ENCODE results near the gene ZNF71. TPM values are rescaled to one million over a fixed set of nuclear protein-coding genes. Genes with fewer than 3 reads are reported as not detected.
A peak's percentile ranks its signal among the peaks of the same experiment; 100 is the strongest.

Gene ZNF71
- total RNA-seq, 1 experiment from 2014 or later: 8.0 TPM

DNA sequence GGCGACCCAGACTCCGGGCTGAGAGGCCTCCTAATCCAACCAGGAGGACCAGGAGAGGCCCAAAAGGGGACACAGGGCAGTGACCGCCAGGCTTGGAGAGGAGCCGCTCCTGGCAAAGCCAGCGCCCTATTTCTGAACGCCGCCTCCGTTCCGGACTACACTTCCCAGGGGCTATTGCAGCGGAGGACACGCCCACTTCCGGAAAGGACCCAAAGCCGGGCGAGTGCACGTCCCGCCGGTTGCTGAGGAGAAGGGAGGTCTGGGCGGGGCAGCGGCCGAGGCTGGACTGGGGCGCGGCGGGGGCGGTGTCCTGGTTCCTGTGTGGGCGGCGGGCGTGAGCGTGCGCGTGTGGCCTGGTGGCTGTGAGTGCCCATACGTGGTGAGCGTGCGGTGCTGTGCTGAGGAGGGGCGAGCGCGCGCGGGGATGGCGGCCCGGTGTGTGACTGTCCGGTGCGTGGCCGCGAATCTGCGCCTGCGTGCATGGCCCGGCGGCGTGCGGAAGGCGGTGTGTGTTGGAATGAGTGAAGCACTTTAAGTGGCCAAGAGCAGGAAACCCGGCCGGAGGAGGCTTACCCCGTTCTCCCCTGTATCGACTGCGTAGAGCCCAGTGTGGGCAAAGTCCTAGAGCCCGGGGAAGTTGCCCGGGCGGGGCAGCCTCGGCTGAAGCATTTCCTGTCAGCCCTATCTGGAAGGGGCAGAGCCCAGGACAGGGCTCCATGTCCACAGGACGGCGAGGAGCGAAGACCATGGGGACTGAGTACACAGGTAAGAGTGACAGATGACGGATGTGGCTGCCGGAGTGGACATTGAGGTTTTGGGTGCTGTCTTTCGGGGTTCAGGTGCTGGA lies 27.6 kb upstream of the ZNF71 start, which contains the start of gene ZNF470 (continued):
- peak; percentile 26; the same call in 1 of the 2 replicates for TF ChIP-seq FOXP4 (CRISPR knock-in tag; IDR thresholded peaks at IDR 0.05)
- TF ChIP-seq GABPB1 (CRISPR knock-in tag; IDR thresholded peaks at IDR 0.05): peak; percentile 61; the same call in 1 of the 2 replicates
- peak; percentile 99 for TF ChIP-seq SP1 (CRISPR knock-in tag; conservative IDR thresholded peaks at IDR 0.05)
- TF ChIP-seq E2F5 (CRISPR knock-in tag; IDR thresholded peaks at IDR 0.05): no peak
- TF ChIP-seq MYBL2 (CRISPR knock-in tag; IDR thresholded peaks at IDR 0.05): peak; percentile 67; the same call in 1 of the 2 replicates
- no peak for TF ChIP-seq STAT6 (CRISPR knock-in tag; conservative IDR thresholded peaks at IDR 0.05; ENCODE audit: low read depth)
- TF ChIP-seq IRF1 (CRISPR knock-in tag; IDR thresholded peaks at IDR 0.05): no peak
- no peak for TF ChIP-seq ZNF532 (CRISPR knock-in tag; IDR thresholded peaks at IDR 0.05; ENCODE audit: borderline replicate concordance)
- TF ChIP-seq, protein P1, sequence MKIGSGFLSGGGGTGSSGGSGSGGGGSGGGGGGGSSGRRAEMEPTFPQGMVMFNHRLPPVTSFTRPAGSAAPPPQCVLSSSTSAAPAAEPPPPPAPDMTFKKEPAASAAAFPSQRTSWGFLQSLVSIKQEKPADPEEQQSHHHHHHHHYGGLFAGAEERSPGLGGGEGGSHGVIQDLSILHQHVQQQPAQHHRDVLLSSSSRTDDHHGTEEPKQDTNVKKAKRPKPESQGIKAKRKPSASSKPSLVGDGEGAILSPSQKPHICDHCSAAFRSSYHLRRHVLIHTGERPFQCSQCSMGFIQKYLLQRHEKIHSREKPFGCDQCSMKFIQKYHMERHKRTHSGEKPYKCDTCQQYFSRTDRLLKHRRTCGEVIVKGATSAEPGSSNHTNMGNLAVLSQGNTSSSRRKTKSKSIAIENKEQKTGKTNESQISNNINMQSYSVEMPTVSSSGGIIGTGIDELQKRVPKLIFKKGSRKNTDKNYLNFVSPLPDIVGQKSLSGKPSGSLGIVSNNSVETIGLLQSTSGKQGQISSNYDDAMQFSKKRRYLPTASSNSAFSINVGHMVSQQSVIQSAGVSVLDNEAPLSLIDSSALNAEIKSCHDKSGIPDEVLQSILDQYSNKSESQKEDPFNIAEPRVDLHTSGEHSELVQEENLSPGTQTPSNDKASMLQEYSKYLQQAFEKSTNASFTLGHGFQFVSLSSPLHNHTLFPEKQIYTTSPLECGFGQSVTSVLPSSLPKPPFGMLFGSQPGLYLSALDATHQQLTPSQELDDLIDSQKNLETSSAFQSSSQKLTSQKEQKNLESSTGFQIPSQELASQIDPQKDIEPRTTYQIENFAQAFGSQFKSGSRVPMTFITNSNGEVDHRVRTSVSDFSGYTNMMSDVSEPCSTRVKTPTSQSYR (CRISPR knock-in tag; IDR thresholded peaks at IDR 0.05): 0 out of 2 replicates have a peak, but pooled peaks have one; percentile 60
- TF ChIP-seq TCF7 (CRISPR knock-in tag; IDR thresholded peaks at IDR 0.05; ENCODE audit: low read depth): 0 out of 2 replicates have a peak, but pooled peaks have one; percentile 47
- TF ChIP-seq, protein P2, sequence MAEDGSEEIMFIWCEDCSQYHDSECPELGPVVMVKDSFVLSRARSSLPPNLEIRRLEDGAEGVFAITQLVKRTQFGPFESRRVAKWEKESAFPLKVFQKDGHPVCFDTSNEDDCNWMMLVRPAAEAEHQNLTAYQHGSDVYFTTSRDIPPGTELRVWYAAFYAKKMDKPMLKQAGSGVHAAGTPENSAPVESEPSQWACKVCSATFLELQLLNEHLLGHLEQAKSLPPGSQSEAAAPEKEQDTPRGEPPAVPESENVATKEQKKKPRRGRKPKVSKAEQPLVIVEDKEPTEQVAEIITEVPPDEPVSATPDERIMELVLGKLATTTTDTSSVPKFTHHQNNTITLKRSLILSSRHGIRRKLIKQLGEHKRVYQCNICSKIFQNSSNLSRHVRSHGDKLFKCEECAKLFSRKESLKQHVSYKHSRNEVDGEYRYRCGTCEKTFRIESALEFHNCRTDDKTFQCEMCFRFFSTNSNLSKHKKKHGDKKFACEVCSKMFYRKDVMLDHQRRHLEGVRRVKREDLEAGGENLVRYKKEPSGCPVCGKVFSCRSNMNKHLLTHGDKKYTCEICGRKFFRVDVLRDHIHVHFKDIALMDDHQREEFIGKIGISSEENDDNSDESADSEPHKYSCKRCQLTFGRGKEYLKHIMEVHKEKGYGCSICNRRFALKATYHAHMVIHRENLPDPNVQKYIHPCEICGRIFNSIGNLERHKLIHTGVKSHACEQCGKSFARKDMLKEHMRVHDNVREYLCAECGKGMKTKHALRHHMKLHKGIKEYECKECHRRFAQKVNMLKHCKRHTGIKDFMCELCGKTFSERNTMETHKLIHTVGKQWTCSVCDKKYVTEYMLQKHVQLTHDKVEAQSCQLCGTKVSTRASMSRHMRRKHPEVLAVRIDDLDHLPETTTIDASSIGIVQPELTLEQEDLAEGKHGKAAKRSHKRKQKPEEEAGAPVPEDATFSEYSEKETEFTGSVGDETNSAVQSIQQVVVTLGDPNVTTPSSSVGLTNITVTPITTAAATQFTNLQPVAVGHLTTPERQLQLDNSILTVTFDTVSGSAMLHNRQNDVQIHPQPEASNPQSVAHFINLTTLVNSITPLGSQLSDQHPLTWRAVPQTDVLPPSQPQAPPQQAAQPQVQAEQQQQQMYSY (CRISPR knock-in tag; IDR thresholded peaks at IDR 0.05): no peak
- no peak for TF ChIP-seq EMX1 (CRISPR knock-in tag; IDR thresholded peaks at IDR 0.05)
- TF ChIP-seq, protein P3, sequence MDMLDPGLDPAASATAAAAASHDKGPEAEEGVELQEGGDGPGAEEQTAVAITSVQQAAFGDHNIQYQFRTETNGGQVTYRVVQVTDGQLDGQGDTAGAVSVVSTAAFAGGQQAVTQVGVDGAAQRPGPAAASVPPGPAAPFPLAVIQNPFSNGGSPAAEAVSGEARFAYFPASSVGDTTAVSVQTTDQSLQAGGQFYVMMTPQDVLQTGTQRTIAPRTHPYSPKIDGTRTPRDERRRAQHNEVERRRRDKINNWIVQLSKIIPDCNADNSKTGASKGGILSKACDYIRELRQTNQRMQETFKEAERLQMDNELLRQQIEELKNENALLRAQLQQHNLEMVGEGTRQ (CRISPR knock-in tag; IDR thresholded peaks at IDR 0.05): no peak
- no peak for TF ChIP-seq RELA (CRISPR knock-in tag; IDR thresholded peaks at IDR 0.05; ENCODE audit: borderline replicate concordance)
- TF ChIP-seq ZNF416 (CRISPR knock-in tag; IDR thresholded peaks at IDR 0.05): no peak
- no peak for TF ChIP-seq ATF3 (CRISPR knock-in tag; conservative IDR thresholded peaks at IDR 0.05)
- TF ChIP-seq JUN (CRISPR knock-in tag; IDR thresholded peaks at IDR 0.05): no peak; the same call in 1 of the 2 replicates
- TF ChIP-seq ESRRA (CRISPR knock-in tag; IDR thresholded peaks at IDR 0.05; ENCODE audit: borderline replicate concordance): no peak

Measured in WTC11 (cell line).